CD4-positive, alpha-beta memory T cell (primary cell): ENCODE results near the gene LRPAP1. TPM values are rescaled to one million over a fixed set of nuclear protein-coding genes. Genes with fewer than 3 reads are reported as not detected.
"Not testable (repeated sequence)": the region's sequence is repeated elsewhere in the genome, so short reads cannot be mapped to it uniquely, and the experiment has no call there.

Experiments used
- CTCF ChIA-PET: fragments of 350-600 bp; sonication (Branson Sonifier 250); formaldehyde crosslinking; loops from one replicate; lab custom pipeline; 2021; ENCODE audit warnings: inconsistent platforms; ENCODE audit not compliant: partially characterized antibody; lab: Charles Lee
- POLR2A ChIA-PET: fragments of 350-600 bp; sonication (Branson Sonifier 250); formaldehyde crosslinking; loops from one replicate; lab custom pipeline; 2021; ENCODE audit not compliant: partially characterized antibody; lab: Charles Lee
- DNase-seq, 5 donors: peaks; one replicate each; pipeline versions ENCODE4 v3.0.0 to v3.0.0-alpha.2; 2020 to 2022; ENCODE audit warnings: mixed read lengths in 1 of 5
- H3K27ac ChIP-seq: one replicate; pipeline ENCODE4 v1.7.0; 2013; ENCODE audit warnings: low read depth, low read length
- H3K27me3 ChIP-seq: 2 replicates; pipeline ENCODE4 v1.7.0; 2013; ENCODE audit warnings: mild to moderate bottlenecking, low read length, moderate library complexity; ENCODE audit not compliant: insufficient read depth
- H3K36me3 ChIP-seq: 2 replicates; pipeline ENCODE4 v1.7.0; 2013; ENCODE audit warnings: mild to moderate bottlenecking, low read length, moderate library complexity; ENCODE audit not compliant: insufficient read depth
- H3K4me1 ChIP-seq: 2 replicates; pipeline ENCODE4 v1.7.0; 2013; ENCODE audit warnings: mild to moderate bottlenecking, low read length, moderate library complexity; ENCODE audit not compliant: insufficient read depth
- H3K4me3 ChIP-seq, 2 donors: one replicate each; pipeline ENCODE4 v1.7.0; 2013; ENCODE audit warnings: low read length in 2 of 2, mild to moderate bottlenecking in 1 of 2
- H3K9me3 ChIP-seq, 2 donors: one replicate each; pipeline ENCODE4 v1.7.0; 2013; ENCODE audit warnings: low read length in 2 of 2, control low read depth in 1 of 2; ENCODE audit not compliant: control insufficient read depth in 1 of 2
- H3K27ac Mint-ChIP-seq, 7 donors: one replicate each; pipeline ENCODE4 v1.8.0; 2020 to 2021; ENCODE audit warnings: mixed read lengths in 7 of 7, mild to moderate bottlenecking in 6 of 7, inconsistent platforms in 3 of 7, moderate library complexity in 3 of 7
- H3K27me3 Mint-ChIP-seq, 2 donors: one replicate each; pipeline ENCODE4 v1.8.0; 2020 to 2021; ENCODE audit warnings: mixed read lengths in 2 of 2
- H3K36me3 Mint-ChIP-seq, 2 donors: one replicate each; pipeline ENCODE4 v1.8.0; 2020 to 2021; ENCODE audit warnings: mixed read lengths in 2 of 2, inconsistent platforms in 1 of 2, mild to moderate bottlenecking in 1 of 2
- H3K4me1 Mint-ChIP-seq, 4 donors: one replicate each; pipeline ENCODE4 v1.8.0; 2020 to 2021; ENCODE audit warnings: mixed read lengths in 4 of 4, mild to moderate bottlenecking in 1 of 4
- H3K4me3 Mint-ChIP-seq, 8 donors: one replicate each; pipeline ENCODE4 v1.8.0; 2020 to 2021; ENCODE audit warnings: mixed read lengths in 8 of 8, mild to moderate bottlenecking in 7 of 8, moderate library complexity in 6 of 8, inconsistent platforms in 3 of 8
- H3K9me3 Mint-ChIP-seq, 8 donors: one replicate each; pipeline ENCODE4 v1.8.0; 2020 to 2021; ENCODE audit warnings: mixed read lengths in 8 of 8, mild to moderate bottlenecking in 5 of 8, inconsistent platforms in 3 of 8, moderate library complexity in 1 of 8
- intact Hi-C: fragments of 100-400 bp; cut with micrococcal nuclease; formaldehyde crosslinking; loops from one replicate; pipeline ENCODE4 v1.15.1; 2023
- polyA plus RNA-seq, 2 donors: library from polyadenylated mRNA; unstranded; fragments of 300-500 nt; fragmentation: Illumina TruSeq; gene quantifications; one replicate each; pipeline ENCODE4 v1.2.3, GENCODE V29; 2021
- total RNA-seq, 2 experiments: library from RNA; stranded (reverse); gene quantifications; one replicate each; pipeline ENCODE4 v1.2.3, GENCODE V29; 2021

LRPAP1 gene
- total and polyA plus RNA-seq, 4 experiments from 2014 or later: 84.7 to 122 (median 91.1) TPM

DNA sequence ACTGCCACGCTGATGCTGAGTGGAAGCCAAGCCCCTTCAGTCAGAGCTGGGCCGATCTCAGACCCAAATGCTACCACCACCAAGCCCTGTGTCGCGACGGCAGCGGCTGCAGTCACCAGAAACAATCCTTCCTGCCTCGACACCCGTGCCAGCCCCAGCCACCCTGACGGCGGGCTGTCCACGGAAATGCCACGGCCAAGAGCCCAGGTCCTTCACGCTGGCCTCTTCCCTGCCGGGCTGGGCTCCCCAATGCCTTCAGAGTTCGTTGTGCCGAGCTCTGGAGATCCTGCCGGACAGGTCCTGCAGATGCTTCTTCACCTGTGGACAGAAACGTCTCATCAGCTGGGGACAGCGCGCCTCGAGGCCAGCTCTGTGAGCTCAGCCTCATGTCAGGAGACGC is 19.5 kb downstream of the LRPAP1 start:
- POLR2A ChIA-PET: no interaction called here
- Histone ChIP-seq H3K4me3 (no peak overlapping the region), H3K36me3 (peaks cover 48% of the 10 kb centered on the region), H3K4me1 (no peaks in the 10 kb centered on the region), H3K27me3 (no peaks in the 10 kb centered on the region), H3K9me3 (no peaks in the 10 kb centered on the region), H3K27ac (no peak overlapping the region)
- peak in 1 of 5 donors; percentile 19 for DNase-seq
- Mint-ChIP-seq H3K27ac (peak overlapping the region in 2 of 7 donors; percentile 3 to 62), H3K27me3 (no peaks in the 10 kb centered on the region), H3K36me3 (peaks cover 70 to 77% of the 10 kb centered on the region in 2 donors), H3K4me3 (no peak overlapping the region), H3K9me3 (peaks cover 0 to 3% (median 0%) of the 10 kb centered on the region in 8 donors), H3K4me1 (peaks cover 0 to 8% (median 4%) of the 10 kb centered on the region in 4 donors)
- CTCF ChIA-PET: no interaction called here
- intact Hi-C loops: no loop called here

DNA sequence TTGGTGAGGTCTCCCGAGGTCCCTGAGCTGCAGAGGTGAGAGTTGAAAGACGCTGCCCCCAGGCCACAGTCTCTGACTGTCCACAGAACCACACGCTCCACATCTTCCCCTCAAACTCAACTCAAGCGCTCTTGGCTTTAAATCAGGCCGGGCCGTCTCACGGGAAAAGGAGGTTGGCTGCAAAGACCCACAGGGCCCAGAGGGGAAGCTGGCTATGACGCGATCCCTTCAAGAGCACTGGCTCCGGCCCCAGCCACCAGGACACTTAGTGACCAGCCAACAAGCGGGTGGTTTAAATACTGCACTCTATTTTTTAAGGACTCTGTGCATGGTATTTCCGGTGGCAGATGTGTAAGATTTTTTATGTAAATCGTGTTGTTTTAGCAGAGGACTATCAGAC is 19.9 kb downstream of the LRPAP1 start:
- Histone ChIP-seq H3K27ac (no peak overlapping the region), H3K27me3 (no peaks in the 10 kb centered on the region), H3K9me3 (no peaks in the 10 kb centered on the region), H3K4me3 (no peak overlapping the region), H3K36me3 (peaks cover 44% of the 10 kb centered on the region), H3K4me1 (no peaks in the 10 kb centered on the region)
- H3K27ac Mint-ChIP-seq: peak overlapping the region in 1 of 7 donors; percentile 62
- H3K4me3 Mint-ChIP-seq: no peak overlapping the region
- ChIA-PET POLR2A (no interaction called here), CTCF (no interaction called here)
- peak in 1 of 5 donors; percentile 12 for DNase-seq
- H3K4me1 Mint-ChIP-seq: peaks cover 0 to 8% (median 6%) of the 10 kb centered on the region in 4 donors
- H3K9me3 Mint-ChIP-seq: peaks cover 0 to 3% (median 0%) of the 10 kb centered on the region in 8 donors
- intact Hi-C loops: no loop called here
- H3K27me3 Mint-ChIP-seq: no peaks in the 10 kb centered on the region
- H3K36me3 Mint-ChIP-seq: peaks cover 70 to 77% of the 10 kb centered on the region in 2 donors

DNA sequence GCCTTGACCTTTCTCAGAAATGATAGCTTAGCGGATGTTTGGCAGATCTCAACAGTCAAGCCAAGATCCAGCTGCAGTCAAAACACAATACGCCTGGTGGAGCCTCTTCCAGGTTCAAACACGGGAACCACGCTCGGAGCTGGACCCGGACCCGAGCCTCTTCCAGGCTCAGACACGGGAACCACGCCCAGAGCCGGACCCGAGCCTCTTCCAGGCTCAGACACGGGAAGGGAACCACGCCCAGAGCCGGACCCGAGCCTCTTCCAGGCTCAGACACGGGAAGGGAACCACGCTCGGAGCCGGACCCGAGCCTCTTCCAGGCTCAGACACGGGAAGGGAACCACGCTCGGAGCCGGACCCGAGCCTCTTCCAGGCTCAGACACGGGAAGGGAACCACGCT is 20.6 kb downstream of the LRPAP1 start:
- H3K27me3 Mint-ChIP-seq, H3K27ac ChIP-seq, intact Hi-C loops, H3K4me1 ChIP-seq, H3K9me3 Mint-ChIP-seq, H3K4me1 Mint-ChIP-seq, H3K4me3 Mint-ChIP-seq, H3K27ac Mint-ChIP-seq, H3K4me3 ChIP-seq, CTCF ChIA-PET, H3K9me3 ChIP-seq, DNase-seq, H3K27me3 ChIP-seq, POLR2A ChIA-PET: not testable (repeated sequence)
- H3K36me3 ChIP-seq: peaks cover 44% of the 10 kb centered on the region
- H3K36me3 Mint-ChIP-seq: peaks cover 70 to 77% of the 10 kb centered on the region in 2 donors

DNA sequence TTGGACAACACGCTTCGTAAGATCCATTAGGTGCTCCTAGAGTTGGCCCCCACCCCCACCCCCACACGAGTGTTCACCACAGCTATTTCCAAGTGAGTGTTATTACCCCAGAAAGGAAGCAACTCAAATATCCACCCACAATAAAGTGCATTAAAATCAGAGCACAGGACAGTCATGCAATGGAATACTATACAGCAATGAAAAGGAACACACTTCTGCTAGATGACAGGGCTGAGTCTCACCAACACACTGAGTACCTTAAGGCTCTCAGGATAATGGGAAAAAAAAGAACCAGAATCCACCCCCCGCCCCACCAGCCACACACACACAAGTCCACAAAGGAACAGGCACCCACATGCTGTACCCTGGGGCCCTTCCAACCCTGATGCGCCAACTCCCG is 21.0 kb downstream of the LRPAP1 start:
- Mint-ChIP-seq H3K27ac (no peak overlapping the region), H3K27me3 (no peaks in the 10 kb centered on the region), H3K4me3 (no peak overlapping the region), H3K36me3 (peaks cover 70 to 75% of the 10 kb centered on the region in 2 donors), H3K4me1 (peaks cover 0 to 8% (median 6%) of the 10 kb centered on the region in 4 donors), H3K9me3 (peaks cover 0 to 3% (median 0%) of the 10 kb centered on the region in 8 donors)
- H3K27ac ChIP-seq: no peak overlapping the region
- peak in 1 of 5 donors; percentile 14 for DNase-seq
- H3K27me3 ChIP-seq: no peaks in the 10 kb centered on the region
- POLR2A ChIA-PET: no interaction called here
- intact Hi-C loops: no loop called here
- CTCF ChIA-PET: no interaction called here
- no peaks in the 10 kb centered on the region for H3K4me1 ChIP-seq
- H3K36me3 ChIP-seq: peaks cover 40% of the 10 kb centered on the region
- no peaks in the 10 kb centered on the region for H3K9me3 ChIP-seq
- no peak overlapping the region for H3K4me3 ChIP-seq

DNA sequence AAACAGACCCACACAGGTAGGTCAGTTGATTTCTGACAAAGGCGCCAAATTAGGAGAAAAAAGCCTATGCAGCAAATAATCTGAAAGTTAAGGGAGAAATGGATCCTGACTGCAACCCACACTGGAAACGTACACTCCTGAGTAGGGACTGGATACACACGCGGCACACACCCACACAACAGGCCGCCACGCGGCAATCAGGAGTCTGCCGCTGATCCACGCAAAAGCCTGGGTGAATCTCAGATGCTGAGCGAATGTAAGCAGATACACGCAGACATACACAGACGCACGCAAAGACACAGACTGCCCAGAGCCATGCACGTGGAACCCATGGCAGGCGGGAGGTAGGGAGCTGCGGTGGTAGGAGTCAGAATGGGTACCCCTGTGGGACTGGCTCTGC is 21.7 kb downstream of the LRPAP1 start:
- H3K36me3 ChIP-seq: peaks cover 35% of the 10 kb centered on the region

DNA sequence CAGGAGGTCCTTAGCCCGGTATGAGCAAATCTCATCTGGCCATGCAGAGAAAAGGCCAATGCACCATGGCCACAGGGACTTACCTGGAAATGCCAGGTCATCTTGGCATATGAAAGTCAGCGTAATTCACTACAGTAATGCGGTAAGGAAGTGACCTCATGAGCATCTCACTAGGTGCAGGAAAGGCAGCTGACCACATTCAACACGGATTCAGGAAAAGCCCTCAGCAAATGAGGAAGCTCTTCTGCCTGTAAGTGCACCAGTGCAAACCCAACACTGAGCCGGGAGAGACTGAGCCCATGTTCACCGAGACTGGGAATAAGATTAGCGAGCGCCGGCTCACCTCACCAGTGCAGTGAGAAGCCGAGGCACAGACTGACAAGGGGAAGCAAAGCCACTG is 23.7 kb downstream of the LRPAP1 start:
- no peak overlapping the region for H3K4me3 ChIP-seq
- ChIA-PET CTCF (no interaction called here), POLR2A (no interaction called here)
- no peak for DNase-seq
- Mint-ChIP-seq H3K27ac (peak overlapping the region in 2 of 7 donors; percentile 25 to 35), H3K9me3 (peaks cover 0 to 3% (median 0%) of the 10 kb centered on the region in 8 donors), H3K36me3 (peaks cover 56 to 70% of the 10 kb centered on the region in 2 donors), H3K4me3 (no peak overlapping the region), H3K4me1 (peaks cover under 1 to 12% (median 8%) of the 10 kb centered on the region in 4 donors), H3K27me3 (no peaks in the 10 kb centered on the region)
- no peak overlapping the region for H3K27ac ChIP-seq
- no peaks in the 10 kb centered on the region for H3K27me3 ChIP-seq
- no peaks in the 10 kb centered on the region for H3K4me1 ChIP-seq
- H3K36me3 ChIP-seq: peaks cover 33% of the 10 kb centered on the region
- intact Hi-C loops: no loop called here
- H3K9me3 ChIP-seq: no peaks in the 10 kb centered on the region

More for the DNA sequence above, 21.7 kb downstream of the LRPAP1 start:
- Histone ChIP-seq H3K4me1 (no peaks in the 10 kb centered on the region), H3K9me3 (no peaks in the 10 kb centered on the region), H3K4me3 (no peak overlapping the region), H3K27ac (no peak overlapping the region), H3K27me3 (no peaks in the 10 kb centered on the region)
- no peak overlapping the region for H3K4me3 Mint-ChIP-seq
- H3K4me1 Mint-ChIP-seq: peaks cover 0 to 8% (median 6%) of the 10 kb centered on the region in 4 donors
- H3K27ac Mint-ChIP-seq: peak overlapping the region in 1 of 7 donors; percentile 32
- POLR2A ChIA-PET: no interaction called here
- H3K36me3 Mint-ChIP-seq: peaks cover 65 to 74% of the 10 kb centered on the region in 2 donors
- DNase-seq: peak in 1 of 5 donors; percentile 23
- CTCF ChIA-PET: no interaction called here
- no peaks in the 10 kb centered on the region for H3K27me3 Mint-ChIP-seq
- intact Hi-C loops: no loop called here
- peaks cover 0 to 3% (median 0%) of the 10 kb centered on the region in 8 donors for H3K9me3 Mint-ChIP-seq

DNA sequence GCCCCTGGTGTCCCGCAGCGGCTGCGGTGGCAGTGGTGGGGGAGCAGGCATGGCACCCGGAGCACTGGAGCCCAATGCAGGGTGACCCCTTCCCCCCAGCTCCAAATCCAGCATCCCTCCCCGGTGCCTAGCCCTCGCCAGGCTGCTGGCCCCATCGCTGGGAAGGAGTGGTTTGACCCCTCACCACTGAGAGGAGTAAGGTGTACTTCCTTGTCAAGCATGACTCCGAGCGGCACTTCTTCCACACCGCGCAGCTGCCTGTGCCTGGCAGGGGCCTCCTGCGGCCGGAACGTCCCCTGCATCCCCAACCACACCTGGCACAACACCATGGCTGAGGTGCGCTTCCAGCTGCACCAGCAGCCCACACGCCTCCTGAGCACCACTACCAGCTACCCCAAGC is 27.0 kb downstream of the LRPAP1 start:
- Histone ChIP-seq H3K9me3 (no peaks in the 10 kb centered on the region), H3K36me3 (peaks cover 21% of the 10 kb centered on the region), H3K4me3 (no peak overlapping the region), H3K4me1 (no peaks in the 10 kb centered on the region), H3K27me3 (no peaks in the 10 kb centered on the region), H3K27ac (no peak overlapping the region)
- no peak overlapping the region for H3K27ac Mint-ChIP-seq
- peaks cover 5 to 15% (median 9%) of the 10 kb centered on the region in 4 donors for H3K4me1 Mint-ChIP-seq
- CTCF ChIA-PET: interaction anchor here (0.9 kb wide), 1 partner anchor 10 kb away, joined by 3 read pairs; no protein-coding TSS in a partner anchor
- H3K36me3 Mint-ChIP-seq: peaks cover 30 to 48% of the 10 kb centered on the region in 2 donors
- intact Hi-C loops: no loop called here
- H3K9me3 Mint-ChIP-seq: no peaks in the 10 kb centered on the region
- H3K27me3 Mint-ChIP-seq: no peaks in the 10 kb centered on the region
- H3K4me3 Mint-ChIP-seq: no peak overlapping the region
- POLR2A ChIA-PET: no interaction called here
- no peak for DNase-seq
